ENCODE measurements around the gene NSF.

NSF gene

GRCh38 chr17:46770818-46771560 lies 180.5 kb downstream of the NSF start (continued):
- TF ChIP-seq ZNF114 (tag by site-specific recombination; IDR thresholded peaks at IDR 0.05), result no peak
- TF ChIP-seq ZNF830 (tag by site-specific recombination; IDR thresholded peaks at IDR 0.05; ENCODE audit: low read depth), result no peak
- TF ChIP-seq ZNF658 (tag by site-specific recombination; IDR thresholded peaks at IDR 0.05), result no peak
- TF ChIP-seq SP3 (tag by site-specific recombination; IDR thresholded peaks at IDR 0.05), result peak; percentile 50
- no peak for TF ChIP-seq ZNF24 (tag by site-specific recombination; IDR thresholded peaks at IDR 0.05)
- TF ChIP-seq HIC1 (tag by site-specific recombination; IDR thresholded peaks at IDR 0.05), result 0 out of 2 replicates have a peak, but pooled peaks have one; percentile 12
- TF ChIP-seq ZNF311 (tag by site-specific recombination; IDR thresholded peaks at IDR 0.05; ENCODE audit: borderline replicate concordance), result no peak
- TF ChIP-seq WT1 (tag by site-specific recombination; IDR thresholded peaks at IDR 0.05), result no peak
- no peak for TF ChIP-seq ZNF341 (tag by site-specific recombination; IDR thresholded peaks at IDR 0.05; ENCODE audit: low read depth)
- no peak for TF ChIP-seq SALL2 (tag by site-specific recombination; IDR thresholded peaks at IDR 0.05; ENCODE audit: borderline replicate concordance)
- TF ChIP-seq ZSCAN5A (tag by site-specific recombination; IDR thresholded peaks at IDR 0.05), result no peak
- no peak for TF ChIP-seq ZNF548 (tag by site-specific recombination; IDR thresholded peaks at IDR 0.05)
- no peak for TF ChIP-seq ZNF785 (tag by site-specific recombination; IDR thresholded peaks at IDR 0.05)
- no peak for TF ChIP-seq REPIN1 (tag by site-specific recombination; IDR thresholded peaks at IDR 0.05; ENCODE audit: low read depth)
- no peak for TF ChIP-seq ZBTB6 (tag by site-specific recombination; IDR thresholded peaks at IDR 0.05)
- TF ChIP-seq ZNF692 (tag by site-specific recombination; IDR thresholded peaks at IDR 0.05), result peak; percentile 63
- no peak for TF ChIP-seq ZNF140 (tag by site-specific recombination; IDR thresholded peaks at IDR 0.05)
- TF ChIP-seq ELK4 (IDR thresholded peaks at IDR 0.05; ENCODE audit: borderline replicate concordance, low read depth, low read length), result no peak
- no peak for TF ChIP-seq ZSCAN30 (tag by site-specific recombination; IDR thresholded peaks at IDR 0.05)
- TF ChIP-seq ZNF169 (tag by site-specific recombination; IDR thresholded peaks at IDR 0.05), result no peak
- no peak for TF ChIP-seq ZNF518A (tag by site-specific recombination; conservative IDR thresholded peaks at IDR 0.05; ENCODE audit: low read depth)
- TF ChIP-seq KLF1 (tag by site-specific recombination; IDR thresholded peaks at IDR 0.05), result peak; percentile 35
- no peak for TF ChIP-seq ZNF37A (tag by site-specific recombination; IDR thresholded peaks at IDR 0.05)
- TF ChIP-seq ZNF423 (tag by site-specific recombination; IDR thresholded peaks at IDR 0.05), result no peak
- TF ChIP-seq YY1 (tag by site-specific recombination; IDR thresholded peaks at IDR 0.05), result no peak
- TF ChIP-seq OSR2 (tag by site-specific recombination; IDR thresholded peaks at IDR 0.05), result no peak
- no peak for TF ChIP-seq ZNF792 (tag by site-specific recombination; IDR thresholded peaks at IDR 0.05)
- TF ChIP-seq ZFP41 (tag by site-specific recombination; IDR thresholded peaks at IDR 0.05; ENCODE audit: borderline replicate concordance), result no peak
- no peak for TF ChIP-seq ZFP37 (tag by site-specific recombination; IDR thresholded peaks at IDR 0.05)
